Panc1 (cell line): ENCODE measurements around the gene EIF4G3. TPM values are rescaled to one million over a fixed set of nuclear protein-coding genes. Genes with fewer than 3 reads are reported as not detected.
"Not testable (repeated sequence)": the region's sequence is repeated elsewhere in the genome, so short reads cannot be mapped to it uniquely, and the experiment has no call there.

Experiments used
- ATAC-seq: fragments of 200-7000 bp; cut with Tn5 transposase; 2 replicates; pipeline ENCODE4 v1.9.1; 2020; ENCODE audit warnings: mild to moderate bottlenecking, moderate library complexity
- BruUV-seq: library from RNA; stranded (reverse); fragments of 400-500 nt; replicated peaks from 2 replicates; lab custom pipeline; 2021; lab: Mats Ljungman, UMichigan
- CTCF ChIA-PET: fragments of 300-600 bp; sonication (Branson Sonifier 250); formaldehyde crosslinking; loops from one replicate; lab custom pipeline; 2022; ENCODE audit warnings: antibody characterized with exemption; lab: Charles Lee
- POLR2A ChIA-PET: fragments of 300-600 bp; sonication (Branson Sonifier 250); formaldehyde crosslinking; loops from one replicate; lab custom pipeline; 2022; ENCODE audit warnings: antibody characterized with exemption; lab: Charles Lee
- DNase-seq: peaks from one replicate; pipeline ENCODE4 v3.0.0-alpha.2; 2010; ENCODE audit warnings: low read depth, low spot score
- H3K27ac ChIP-seq: 2 replicates; pipeline ENCODE4 v1.5.1; 2011; ENCODE audit warnings: mild to moderate bottlenecking, low read length, inconsistent platforms
- H3K27me3 ChIP-seq: fragments of 200-500 bp; sonication (Bioruptor generic); 2 replicates; pipeline ENCODE4 v1.6.0; 2014; ENCODE audit warnings: low read length, inconsistent platforms; ENCODE audit not compliant: control insufficient read depth, insufficient read depth
- H3K36me3 ChIP-seq: fragments of 200-500 bp; sonication (Bioruptor generic); 2 replicates; pipeline ENCODE4 v1.5.1; 2014; ENCODE audit warnings: inconsistent platforms, mild to moderate bottlenecking, low read length, moderate library complexity; ENCODE audit not compliant: control insufficient read depth, insufficient read depth
- H3K4me1 ChIP-seq: 2 replicates; pipeline ENCODE4 v1.5.1; 2011; ENCODE audit warnings: inconsistent platforms, mild to moderate bottlenecking, low read length, moderate library complexity; ENCODE audit not compliant: control insufficient read depth, insufficient read depth
- H3K4me3 ChIP-seq, 2 experiments: 2 replicates each; pipeline ENCODE4 v1.5.1; 2011 to 2012; ENCODE audit warnings: low read depth in 2 of 2, low read length in 2 of 2, mild to moderate bottlenecking in 2 of 2, inconsistent platforms in 1 of 2, moderate library complexity in 1 of 2
- H3K9me3 ChIP-seq: fragments of 200-500 bp; sonication (Bioruptor generic); 2 replicates; pipeline ENCODE4 v1.5.1; 2014; ENCODE audit warnings: low read depth, mild to moderate bottlenecking, inconsistent platforms, low read length, moderate library complexity; ENCODE audit not compliant: control insufficient read depth, insufficient read depth
- CTCF ChIP-seq: fragments of 450-650 bp; IDR thresholded peaks from 2 replicates; pipeline ENCODE4 v1.5.1; 2017; ENCODE audit warnings: mild to moderate bottlenecking
- POLR2AphosphoS5 ChIP-seq: IDR thresholded peaks from 2 replicates; pipeline ENCODE4 v1.6.1; 2012; ENCODE audit warnings: mild to moderate bottlenecking, low read depth, low read length, moderate library complexity
- REST ChIP-seq, 2 experiments: IDR thresholded peaks; 2 replicates each; pipeline ENCODE4 v1.6.1; 2011 to 2012; ENCODE audit warnings: low read depth in 2 of 2, control low read depth in 1 of 2, low read length in 1 of 2, mild to moderate bottlenecking in 1 of 2, moderate library complexity in 1 of 2; ENCODE audit not compliant: insufficient read depth in 1 of 2
- SIN3A ChIP-seq: IDR thresholded peaks from 2 replicates; pipeline ENCODE4 v1.6.1; 2012; ENCODE audit warnings: low read depth, mild to moderate bottlenecking, low read length, moderate library complexity, borderline replicate concordance; ENCODE audit not compliant: insufficient read depth
- TCF7L2 ChIP-seq: IDR thresholded peaks from 2 replicates; pipeline ENCODE4 v1.6.1; 2011; ENCODE audit warnings: mild to moderate bottlenecking, low read depth, low read length, inconsistent platforms
- in situ Hi-C: cut with HindIII; loops from 2 replicates; pipeline ENCODE4 v1.10.0; 2016; ENCODE audit warnings: low sequenced_read_pairs, low pct_unique_long_range_greater_than_20kb
- intact Hi-C: fragments of 100-400 bp; cut with micrococcal nuclease; formaldehyde crosslinking; loops from one replicate; pipeline ENCODE4 v1.10.0; 2022; ENCODE audit not compliant: unreplicated experiment
- total RNA-seq: library from RNA; stranded (reverse); gene quantifications from one replicate; pipeline ENCODE4 v1.2.1, GENCODE V29; 2021; ENCODE audit not compliant: unreplicated experiment

The EIF4G3 gene
- total RNA-seq, 1 experiment from 2014 or later: 78.6 TPM

GRCh38 chr1:21170837-21171236 is 5.9 kb downstream of the EIF4G3 start:
- intact Hi-C loops, in situ Hi-C loops, H3K27ac ChIP-seq, H3K4me3 ChIP-seq, ATAC-seq, DNase-seq, H3K9me3 ChIP-seq, H3K27me3 ChIP-seq, BruUV-seq, POLR2A ChIA-PET, H3K36me3 ChIP-seq: not testable (repeated sequence)
- CTCF ChIA-PET: interaction anchor here (0.7 kb wide), 1 partner anchor 129 kb away, joined by 3 read pairs; no protein-coding TSS in a partner anchor
- peaks cover 17% of the 10 kb centered on the region; the same call in 1 of the 2 replicates for H3K4me1 ChIP-seq

GRCh38 chr1:21168444-21168843 is 8.3 kb downstream of the EIF4G3 start:
- Histone ChIP-seq H3K9me3 (no peaks in the 10 kb centered on the region), H3K4me1 (peaks cover 7% of the 10 kb centered on the region; the same call in 1 of the 2 replicates), H3K36me3 (no peaks in the 10 kb centered on the region; the same call in 1 of the 2 replicates), H3K4me3 (no peak overlapping the region), H3K27ac (no peak overlapping the region), H3K27me3 (no peaks in the 10 kb centered on the region)
- BruUV-seq: no TSS peak
- no peak for ATAC-seq
- ChIA-PET POLR2A (no interaction called here), CTCF (no interaction called here)
- in situ Hi-C loops (no loop called here), intact Hi-C loops (no loop called here)
- DNase-seq: no peak
- TF ChIP-seq SIN3A: no peak
- TF ChIP-seq CTCF: no peak
- TF ChIP-seq REST (IDR thresholded peaks at IDR 0.05; ENCODE audit: insufficient read depth in 1 of 2, low read depth in 2 of 2, low read length in 1 of 2): no peak
- no peak for TF ChIP-seq POLR2AphosphoS5
- TF ChIP-seq TCF7L2: no peak

- Histone ChIP-seq H3K9me3 (no peaks in the 10 kb centered on the region), H3K4me3 (no peak overlapping the region), H3K27ac (no peak overlapping the region), H3K36me3 (no peaks in the 10 kb centered on the region; the same call in 1 of the 2 replicates), H3K27me3 (no peaks in the 10 kb centered on the region), H3K4me1 (no peaks in the 10 kb centered on the region)
- ATAC-seq (no peak), DNase-seq (no peak)
- ChIA-PET POLR2A (no interaction called here), CTCF (no interaction called here)
- intact Hi-C loops (no loop called here), in situ Hi-C loops (no loop called here)
- BruUV-seq: TSS peak; percentile 17
- no peak for TF ChIP-seq POLR2AphosphoS5
- TF ChIP-seq TCF7L2: no peak
- TF ChIP-seq REST (IDR thresholded peaks at IDR 0.05; ENCODE audit: insufficient read depth in 1 of 2, low read depth in 2 of 2, low read length in 1 of 2): no peak
- no peak for TF ChIP-seq CTCF
- TF ChIP-seq SIN3A: no peak
Measured at GRCh38 chr1:21165646-21166045, 11.1 kb downstream of the EIF4G3 start.
